Hypothalamus (tissue), 51 donors: ENCODE measurements around the gene CBLN4.

Source experiments
- DNase-seq, 51 donors: peaks; one replicate each; lab custom pipeline; 2025; lab: John Stamatoyannopoulos, UW

Gene CBLN4

DNA sequence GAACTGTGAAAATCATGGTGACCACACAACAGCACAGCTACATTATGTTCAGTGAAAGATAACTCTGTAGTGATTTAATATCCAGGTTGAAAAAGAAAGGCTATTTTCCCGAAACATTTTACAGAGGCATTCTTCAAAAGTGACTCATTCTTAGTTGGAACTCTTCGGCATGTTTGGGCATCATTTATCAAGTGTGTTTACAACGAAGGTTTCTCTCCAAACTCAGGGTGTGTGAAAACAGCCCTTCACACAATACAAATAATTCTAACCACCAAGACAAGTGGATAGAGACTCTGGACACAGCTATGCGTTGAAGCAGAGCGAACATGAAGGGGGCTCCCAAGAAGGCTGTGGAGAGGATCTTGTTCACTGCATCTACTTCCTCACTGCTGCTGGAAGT lies 57.6 kb downstream of the CBLN4 start:
- DNase-seq = no peak
